H9 (cell line): Measurements from ENCODE around the gene TMEM120A. TPM values are rescaled to one million over a fixed set of nuclear protein-coding genes. Genes with fewer than 3 reads are reported as not detected.
A peak's percentile ranks its signal among the peaks of the same experiment; 100 is the strongest.

Source experiments
- DNase-seq: peaks from one replicate; pipeline ENCODE4 v3.0.0-alpha.2; 2017
- H2AFZ ChIP-seq: one replicate; pipeline ENCODE4 v1.6.1; 2013; ENCODE audit warnings: mild to moderate bottlenecking, low read length, control low read depth, moderate library complexity
- H2AK5ac ChIP-seq: 2 replicates; pipeline ENCODE4 v1.6.1; 2013; ENCODE audit warnings: low read length, control low read depth, mixed read lengths; ENCODE audit not compliant: insufficient read length
- H2BK120ac ChIP-seq: one replicate; pipeline ENCODE4 v1.6.1; 2013; ENCODE audit warnings: low read depth, mild to moderate bottlenecking, low read length, control low read depth, inconsistent platforms; ENCODE audit not compliant: poor library complexity, severe bottlenecking
- H2BK12ac ChIP-seq: 2 replicates; pipeline ENCODE4 v1.6.1; 2013; ENCODE audit warnings: low read length, control low read depth, mixed read lengths, low read depth; ENCODE audit not compliant: insufficient read length
- H2BK15ac ChIP-seq: 2 replicates; pipeline ENCODE4 v1.6.1; 2013; ENCODE audit warnings: low read depth, low read length, control low read depth
- H2BK20ac ChIP-seq: one replicate; pipeline ENCODE4 v1.6.1; 2013; ENCODE audit warnings: low read depth, mild to moderate bottlenecking, low read length, control low read depth, inconsistent platforms; ENCODE audit not compliant: poor library complexity, severe bottlenecking
- H2BK5ac ChIP-seq: 2 replicates; pipeline ENCODE4 v1.6.1; 2013; ENCODE audit warnings: low read length, control low read depth, mixed read lengths; ENCODE audit not compliant: insufficient read length
- H3K14ac ChIP-seq: 2 replicates; pipeline ENCODE4 v1.6.1; 2013; ENCODE audit warnings: low read length, control low read depth; ENCODE audit not compliant: insufficient read depth
- H3K18ac ChIP-seq: 2 replicates; pipeline ENCODE4 v1.6.1; 2013; ENCODE audit warnings: low read depth, mild to moderate bottlenecking, mixed read lengths, low read length, control low read depth; ENCODE audit not compliant: insufficient read length
- H3K23ac ChIP-seq: 2 replicates; pipeline ENCODE4 v1.6.1; 2013; ENCODE audit warnings: low read length, control low read depth, mixed read lengths, low read depth; ENCODE audit not compliant: insufficient read length
- H3K23me2 ChIP-seq: 2 replicates; pipeline ENCODE4 v1.6.1; 2013; ENCODE audit warnings: low read depth, mild to moderate bottlenecking, mixed read lengths, low read length, control low read depth; ENCODE audit not compliant: insufficient read length, poor library complexity, severe bottlenecking
- H3K27ac ChIP-seq: 2 replicates; pipeline ENCODE4 v1.5.1; 2013; ENCODE audit warnings: low read length, control low read depth, mixed read lengths, low read depth; ENCODE audit not compliant: insufficient read length
- H3K27me3 ChIP-seq: 2 replicates; pipeline ENCODE4 v1.6.1; 2013; ENCODE audit warnings: low read length, control low read depth, inconsistent platforms; ENCODE audit not compliant: insufficient read depth
- H3K4ac ChIP-seq: 2 replicates; pipeline ENCODE4 v1.6.1; 2013; ENCODE audit warnings: low read depth, mild to moderate bottlenecking, control low read depth, inconsistent platforms, low read length, moderate library complexity
- H3K4me1 ChIP-seq: 2 replicates; pipeline ENCODE4 v1.6.1; 2013; ENCODE audit warnings: low read length, control low read depth, inconsistent platforms; ENCODE audit not compliant: insufficient read depth
- H3K4me2 ChIP-seq: 2 replicates; pipeline ENCODE4 v1.6.1; 2013; ENCODE audit warnings: low read length, control low read depth, mixed read lengths; ENCODE audit not compliant: insufficient read length, insufficient read depth
- H3K56ac ChIP-seq: 2 replicates; pipeline ENCODE4 v1.6.1; 2013; ENCODE audit warnings: low read depth, mild to moderate bottlenecking, mixed read lengths, low read length, control low read depth; ENCODE audit not compliant: insufficient read length
- H3K79me1 ChIP-seq: 2 replicates; pipeline ENCODE4 v1.6.1; 2013; ENCODE audit warnings: low read depth, mild to moderate bottlenecking, moderate library complexity, low read length, control low read depth, inconsistent platforms; ENCODE audit not compliant: insufficient read depth, poor library complexity, severe bottlenecking
- H3K79me2 ChIP-seq: 2 replicates; pipeline ENCODE4 v1.6.1; 2013; ENCODE audit warnings: low read length, control low read depth, inconsistent platforms; ENCODE audit not compliant: insufficient read depth
- H3K9ac ChIP-seq: 2 replicates; pipeline ENCODE4 v1.6.1; 2013; ENCODE audit warnings: low read length, control low read depth, mixed read lengths; ENCODE audit not compliant: insufficient read length; ENCODE audit errors: extremely low read depth
- H3K9me3 ChIP-seq: one replicate; pipeline ENCODE4 v1.6.1; 2013; ENCODE audit warnings: low read depth, low read length, inconsistent platforms; ENCODE audit not compliant: control insufficient read depth
- H3T11ph ChIP-seq: one replicate; pipeline ENCODE4 v1.6.1; 2013; ENCODE audit warnings: mild to moderate bottlenecking, low read length, control low read depth, inconsistent platforms
- H4K20me1 ChIP-seq: one replicate; pipeline ENCODE4 v1.6.1; 2013; ENCODE audit not compliant: control insufficient read depth, insufficient read length, insufficient read depth
- H4K5ac ChIP-seq: 2 replicates; pipeline ENCODE4 v1.6.1; 2013; ENCODE audit warnings: low read depth, mild to moderate bottlenecking, mixed read lengths, low read length, control low read depth; ENCODE audit not compliant: insufficient read length
- H4K8ac ChIP-seq: replicated peaks from 2 replicates; pipeline ENCODE4 v1.6.1; 2013; ENCODE audit warnings: low read length, control low read depth, mixed read lengths, low read depth; ENCODE audit not compliant: insufficient read length
- H4K91ac ChIP-seq: 2 replicates; pipeline ENCODE4 v1.6.1; 2013; ENCODE audit warnings: low read depth, mild to moderate bottlenecking, moderate library complexity, mixed read lengths, low read length, control low read depth; ENCODE audit not compliant: insufficient read length
- H3K27ac Mint-ChIP-seq, 3 experiments: 2 replicates in 2 of 3; 3 replicates in 1 of 3; pipeline ENCODE4 v1.8.0; 2020 to 2021; ENCODE audit warnings: mixed read lengths in 3 of 3, mild to moderate bottlenecking in 1 of 3, moderate library complexity in 1 of 3
- H3K27me3 Mint-ChIP-seq: 2 replicates; pipeline ENCODE4 v1.8.0; 2021; ENCODE audit warnings: low read depth, mild to moderate bottlenecking, moderate library complexity, mixed read lengths
- H3K36me3 Mint-ChIP-seq, 3 experiments: 2 replicates in 2 of 3; 3 replicates in 1 of 3; pipeline ENCODE4 v1.8.0; 2020 to 2021; ENCODE audit warnings: low read depth in 3 of 3, mixed read lengths in 3 of 3; ENCODE audit not compliant: insufficient read depth in 1 of 3
- H3K4me1 Mint-ChIP-seq, 2 experiments: 2 replicates each; pipeline ENCODE4 v1.8.0; 2020; ENCODE audit warnings: mixed read lengths in 2 of 2
- H3K4me3 Mint-ChIP-seq, 2 experiments: 2 replicates in 1 of 2; 3 replicates in 1 of 2; pipeline ENCODE4 v1.8.0; 2020 to 2021; ENCODE audit warnings: mild to moderate bottlenecking in 2 of 2, mixed read lengths in 2 of 2, moderate library complexity in 1 of 2
- H3K9me3 Mint-ChIP-seq, 2 experiments: 2 replicates in 1 of 2; 3 replicates in 1 of 2; pipeline ENCODE4 v1.8.0; 2020; ENCODE audit warnings: mild to moderate bottlenecking in 2 of 2, mixed read lengths in 2 of 2, moderate library complexity in 1 of 2
- WGBS: extraction: QIAGEN DNeasy Blood & Tissue Kit; methylation state at CpG from one replicate; pipeline ENCODE4 v1.1.7; 2013; ENCODE audit warnings: missing lambda C conversion rate, low lambda C conversion rate, mixed read lengths; ENCODE audit not compliant: insufficient read length; ENCODE audit errors: extremely low coverage; 5-methylcytosine and 5-hydroxymethylcytosine counted together
- total RNA-seq: library from RNA; stranded (reverse); gene quantifications from 2 replicates; pipeline ENCODE4 v1.2.1, GENCODE V29; 2021
- TF ChIP-seq, protein P1 (sequence below): fragments of 200-600 bp; sonication (generic); conservative IDR thresholded peaks from 3 replicates; pipeline ENCODE4 v1.8.0; 2021; ENCODE audit warnings: antibody characterized with exemption, mild to moderate bottlenecking

The TMEM120A gene
- total RNA-seq, 1 experiment from 2014 or later = 30.0 TPM

- no peak overlapping the region for H2BK5ac ChIP-seq
- H3K4me1 ChIP-seq = no peaks in the 10 kb centered on the region
- Mint-ChIP-seq H3K36me3 (peaks cover 14 to 43% (median 33%) of the 10 kb centered on the region in 3 experiments; a peak in 6 of 7 replicates), H3K4me3 (no peak overlapping the region), H3K9me3 (no peaks in the 10 kb centered on the region), H3K27me3 (no peaks in the 10 kb centered on the region; the same call in 1 of the 2 replicates), H3K27ac (peak overlapping the region; percentile 44 to 90 (median 82); a peak in 3 of 7 replicates), H3K4me1 (peaks cover 4 to 11% of the 10 kb centered on the region in 2 experiments; a peak in 3 of 4 replicates)
- no peak overlapping the region for H3K56ac ChIP-seq
- H3K23ac ChIP-seq = no peak overlapping the region
- no peak overlapping the region for H2AK5ac ChIP-seq
- H3K4ac ChIP-seq = no peak overlapping the region
- H2BK20ac ChIP-seq = no peak overlapping the region
- no peaks in the 10 kb centered on the region for H3K23me2 ChIP-seq
- no peak for DNase-seq
- TF ChIP-seq, protein P1, sequence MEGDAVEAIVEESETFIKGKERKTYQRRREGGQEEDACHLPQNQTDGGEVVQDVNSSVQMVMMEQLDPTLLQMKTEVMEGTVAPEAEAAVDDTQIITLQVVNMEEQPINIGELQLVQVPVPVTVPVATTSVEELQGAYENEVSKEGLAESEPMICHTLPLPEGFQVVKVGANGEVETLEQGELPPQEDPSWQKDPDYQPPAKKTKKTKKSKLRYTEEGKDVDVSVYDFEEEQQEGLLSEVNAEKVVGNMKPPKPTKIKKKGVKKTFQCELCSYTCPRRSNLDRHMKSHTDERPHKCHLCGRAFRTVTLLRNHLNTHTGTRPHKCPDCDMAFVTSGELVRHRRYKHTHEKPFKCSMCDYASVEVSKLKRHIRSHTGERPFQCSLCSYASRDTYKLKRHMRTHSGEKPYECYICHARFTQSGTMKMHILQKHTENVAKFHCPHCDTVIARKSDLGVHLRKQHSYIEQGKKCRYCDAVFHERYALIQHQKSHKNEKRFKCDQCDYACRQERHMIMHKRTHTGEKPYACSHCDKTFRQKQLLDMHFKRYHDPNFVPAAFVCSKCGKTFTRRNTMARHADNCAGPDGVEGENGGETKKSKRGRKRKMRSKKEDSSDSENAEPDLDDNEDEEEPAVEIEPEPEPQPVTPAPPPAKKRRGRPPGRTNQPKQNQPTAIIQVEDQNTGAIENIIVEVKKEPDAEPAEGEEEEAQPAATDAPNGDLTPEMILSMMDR = no peak
- no peak overlapping the region for H3K14ac ChIP-seq
- no peak overlapping the region for H4K91ac ChIP-seq
- no peaks in the 10 kb centered on the region for H3K79me2 ChIP-seq
- H3K79me1 ChIP-seq = no peaks in the 10 kb centered on the region
- H2AFZ ChIP-seq = no peak overlapping the region
- H3K4me2 ChIP-seq = no peak overlapping the region
- H4K20me1 ChIP-seq = no peaks in the 10 kb centered on the region
- H4K8ac ChIP-seq = no peak overlapping the region
- H4K5ac ChIP-seq = no peak overlapping the region
- no peak overlapping the region for H3T11ph ChIP-seq
- no peak overlapping the region for H2BK12ac ChIP-seq
- no CpG with 5 or more reads among the region's 13 CpGs for WGBS
- no peak overlapping the region for H2BK120ac ChIP-seq
- H3K9me3 ChIP-seq = no peaks in the 10 kb centered on the region
- H3K18ac ChIP-seq = no peak overlapping the region
- H2BK15ac ChIP-seq = no peak overlapping the region
- H3K27me3 ChIP-seq = no peaks in the 10 kb centered on the region
- H3K9ac ChIP-seq = no peak overlapping the region
- no peak overlapping the region for H3K27ac ChIP-seq
Observed at GRCh38 chr7:75969182-75969581, 25.2 kb downstream of the TMEM120A start.
